ENCODE results near the gene MEI1. TPM values are rescaled to one million over a fixed set of nuclear protein-coding genes. Genes with fewer than 3 reads are reported as not detected.

The MEI1 gene
- total and polyA plus RNA-seq, 12 donors = 0.36 to 3.7 (median 1.3) TPM; not detected in 1

DNA sequence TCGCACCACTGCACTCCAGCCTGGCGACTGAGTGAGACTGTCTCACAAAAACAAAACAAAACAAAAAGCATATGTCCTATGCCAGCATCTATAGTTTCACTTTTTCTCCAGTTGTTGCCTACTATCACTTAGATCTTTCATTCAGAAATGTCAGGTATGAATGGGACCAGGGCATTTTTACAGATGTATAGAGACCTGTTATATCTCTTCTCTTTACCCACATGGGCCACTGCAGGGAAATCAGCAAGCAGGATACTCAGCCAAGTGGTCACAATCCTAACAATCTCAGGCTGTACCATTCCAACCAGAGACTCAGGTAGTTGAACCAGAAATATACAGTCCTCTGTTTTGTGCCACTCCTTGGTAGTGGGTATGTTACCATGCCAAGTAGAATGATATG is 117.6 kb downstream of the MEI1 start:
- H3K9me3 ChIP-seq (replicated peaks in 1 of 3) = no peaks in the 10 kb centered on the region
- H3K4me3 ChIP-seq = no peak overlapping the region
- WGBS, 4 donors = 63 to 78% (median 72%) methylated on average over 2 of the region's 2 CpGs
- no peak for TF ChIP-seq POLR2A (IDR thresholded peaks at IDR 0.05)
- TF ChIP-seq, protein P1, sequence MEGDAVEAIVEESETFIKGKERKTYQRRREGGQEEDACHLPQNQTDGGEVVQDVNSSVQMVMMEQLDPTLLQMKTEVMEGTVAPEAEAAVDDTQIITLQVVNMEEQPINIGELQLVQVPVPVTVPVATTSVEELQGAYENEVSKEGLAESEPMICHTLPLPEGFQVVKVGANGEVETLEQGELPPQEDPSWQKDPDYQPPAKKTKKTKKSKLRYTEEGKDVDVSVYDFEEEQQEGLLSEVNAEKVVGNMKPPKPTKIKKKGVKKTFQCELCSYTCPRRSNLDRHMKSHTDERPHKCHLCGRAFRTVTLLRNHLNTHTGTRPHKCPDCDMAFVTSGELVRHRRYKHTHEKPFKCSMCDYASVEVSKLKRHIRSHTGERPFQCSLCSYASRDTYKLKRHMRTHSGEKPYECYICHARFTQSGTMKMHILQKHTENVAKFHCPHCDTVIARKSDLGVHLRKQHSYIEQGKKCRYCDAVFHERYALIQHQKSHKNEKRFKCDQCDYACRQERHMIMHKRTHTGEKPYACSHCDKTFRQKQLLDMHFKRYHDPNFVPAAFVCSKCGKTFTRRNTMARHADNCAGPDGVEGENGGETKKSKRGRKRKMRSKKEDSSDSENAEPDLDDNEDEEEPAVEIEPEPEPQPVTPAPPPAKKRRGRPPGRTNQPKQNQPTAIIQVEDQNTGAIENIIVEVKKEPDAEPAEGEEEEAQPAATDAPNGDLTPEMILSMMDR (IDR thresholded peaks at IDR 0.05) = no peak
- H3K36me3 ChIP-seq (replicated peaks in 1 of 2) = peaks cover 0 to 9% of the 10 kb centered on the region in 2 donors
- intact Hi-C loops (cut with DNase I) = no loop called here
- peaks cover 23 to 30% of the 10 kb centered on the region in 2 donors for H3K4me1 ChIP-seq (replicated peaks in 1 of 2)
- H3K27ac ChIP-seq = peak overlapping the region; percentile 4 to 94 (median 63)
- no peak for DNase-seq
- H3K27me3 ChIP-seq = no peaks in the 10 kb centered on the region

DNA sequence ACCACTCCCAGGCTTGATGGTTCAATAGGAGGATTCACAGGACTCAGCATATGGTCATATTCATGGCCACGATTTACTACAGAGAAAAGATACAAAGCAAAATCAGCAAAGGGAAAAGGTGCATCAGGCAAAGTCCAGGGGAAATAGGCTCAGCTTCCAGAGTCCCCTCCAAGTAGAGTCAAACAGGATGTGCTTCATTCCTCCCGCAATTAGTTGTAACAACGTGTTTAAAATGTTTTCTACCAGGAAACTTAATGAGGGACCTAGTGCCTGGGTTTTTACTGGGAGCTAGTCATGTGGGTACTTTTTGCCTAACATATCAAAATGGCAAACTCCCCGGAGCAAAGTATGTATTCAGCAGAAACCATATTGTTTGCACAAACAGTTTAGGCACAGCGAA is 118.7 kb downstream of the MEI1 start:
- 43 to 68% (median 61%) methylated on average over 5 of the region's 5 CpGs for WGBS, 4 donors
- Histone ChIP-seq H3K4me3 (no peak overlapping the region), H3K9me3 (replicated peaks in 1 of 3) (no peaks in the 10 kb centered on the region), H3K4me1 (replicated peaks in 1 of 2) (peaks cover 23 to 31% of the 10 kb centered on the region in 2 donors), H3K27me3 (no peaks in the 10 kb centered on the region), H3K36me3 (replicated peaks in 1 of 2) (peaks cover 0 to 9% of the 10 kb centered on the region in 2 donors), H3K27ac (peak overlapping the region; percentile 63 to 94 (median 82))
- TF ChIP-seq POLR2A (IDR thresholded peaks at IDR 0.05) = no peak
- TF ChIP-seq, protein P1 (IDR thresholded peaks at IDR 0.05) = no peak
- no peak for DNase-seq
- intact Hi-C loops (cut with DNase I) = no loop called here

DNA sequence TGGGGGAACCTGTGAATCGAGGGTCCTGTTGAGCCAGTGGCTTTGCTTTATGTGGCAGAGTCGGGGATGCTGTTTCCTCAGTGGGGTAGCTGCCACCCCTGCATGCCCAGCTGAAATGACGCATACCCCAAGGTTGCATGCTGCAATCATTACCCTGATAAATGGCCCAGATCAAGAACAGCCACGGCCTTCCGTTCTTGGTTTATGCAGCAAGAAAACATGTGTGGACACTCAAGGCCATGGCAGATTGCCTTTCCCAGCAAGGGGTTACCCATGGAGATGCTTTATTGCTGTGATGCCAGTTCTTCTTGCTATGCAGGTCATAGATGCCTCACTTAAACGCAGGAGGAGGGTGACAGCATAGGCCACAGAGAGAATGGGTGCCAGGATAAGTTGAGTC is 119.3 kb downstream of the MEI1 start:
- TF ChIP-seq, protein P1 (IDR thresholded peaks at IDR 0.05) = no peak
- TF ChIP-seq POLR2A (IDR thresholded peaks at IDR 0.05) = peak in 1 of 2 donors; percentile 27
- intact Hi-C loops (cut with DNase I) = no loop called here
- peaks cover 23 to 30% of the 10 kb centered on the region in 2 donors for H3K4me1 ChIP-seq (replicated peaks in 1 of 2)
- peak; percentile 83 to 97 (median 94) for DNase-seq
- peaks cover 0 to 8% of the 10 kb centered on the region in 2 donors for H3K36me3 ChIP-seq (replicated peaks in 1 of 2)
- WGBS, 4 donors = 21 to 50% (median 42%) methylated on average over 1 to 6 of the region's 6 CpGs
- no peaks in the 10 kb centered on the region for H3K27me3 ChIP-seq
- peak overlapping the region; percentile 81 to 94 (median 89) for H3K27ac ChIP-seq
- no peaks in the 10 kb centered on the region for H3K9me3 ChIP-seq (replicated peaks in 1 of 3)
- no peak overlapping the region for H3K4me3 ChIP-seq

DNA sequence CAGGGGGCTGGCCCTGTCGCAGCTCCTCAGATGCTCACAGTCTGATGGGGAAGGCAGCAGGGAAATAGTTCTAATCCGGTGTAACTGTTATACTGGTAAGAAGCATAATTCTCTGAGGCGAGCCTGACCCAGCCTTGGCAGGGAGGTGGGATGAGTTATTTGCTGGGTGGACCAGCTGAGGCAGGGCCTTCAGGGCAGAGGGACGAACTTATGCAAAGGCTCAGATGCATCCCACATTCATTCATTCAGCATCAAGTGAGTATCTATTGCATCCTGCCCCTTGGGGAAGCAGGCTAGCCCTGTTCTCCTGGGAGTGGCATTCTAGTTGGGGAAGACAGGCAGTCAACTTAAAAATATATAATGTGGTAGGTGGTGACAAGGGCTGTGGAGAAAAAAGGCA is 120.0 kb downstream of the MEI1 start:
- H3K27me3 ChIP-seq = no peaks in the 10 kb centered on the region
- H3K36me3 ChIP-seq (replicated peaks in 1 of 2) = peaks cover 0 to 3% of the 10 kb centered on the region in 2 donors
- H3K27ac ChIP-seq = peak overlapping the region; percentile 77 to 94 (median 89)
- WGBS, 4 donors = 54 to 64% (median 63%) methylated on average over 3 to 4 of the region's 4 CpGs
- TF ChIP-seq, protein P1 (IDR thresholded peaks at IDR 0.05) = no peak
- no peak for TF ChIP-seq POLR2A (IDR thresholded peaks at IDR 0.05)
- DNase-seq = no peak
- H3K4me3 ChIP-seq = no peak overlapping the region
- intact Hi-C loops (cut with DNase I) = no loop called here
- H3K9me3 ChIP-seq (replicated peaks in 1 of 3) = no peaks in the 10 kb centered on the region
- peaks cover 23 to 33% of the 10 kb centered on the region in 2 donors for H3K4me1 ChIP-seq (replicated peaks in 1 of 2)
